Sigmoid colon (tissue), 7 donors: Measurements from ENCODE around the gene CLCN3. TPM values are rescaled to one million over a fixed set of nuclear protein-coding genes. Genes with fewer than 3 reads are reported as not detected.
"Not testable (repeated sequence)": the region's sequence is repeated elsewhere in the genome, so short reads cannot be mapped to it uniquely, and the experiment has no call there.

ENCODE experiments used
- DNase-seq: peaks from one replicate; pipeline ENCODE4 v3.0.0-alpha.2; 2019
- H3K27ac ChIP-seq, 4 donors: fragments of 200-600 bp; sonication (generic); one replicate each; pipeline ENCODE4 v1.5.1; 2016 to 2019; ENCODE audit warnings: mild to moderate bottlenecking in 1 of 4
- H3K27me3 ChIP-seq, 3 donors: fragments of 200-600 bp; sonication (generic); one replicate each; pipeline ENCODE4 v1.5.1; 2019; ENCODE audit warnings: mild to moderate bottlenecking in 1 of 3
- H3K36me3 ChIP-seq, 4 donors: fragments of 200-600 bp; sonication (generic); one replicate each; pipeline ENCODE4 v1.5.1; 2016 to 2019
- H3K4me1 ChIP-seq, 4 donors: fragments of 200-600 bp; sonication (generic); one replicate each; pipeline ENCODE4 v1.5.1; 2017 to 2019
- H3K4me3 ChIP-seq, 4 donors: fragments of 200-600 bp; sonication (generic); one replicate each; pipeline ENCODE4 v1.5.1; 2017 to 2019; ENCODE audit warnings: mild to moderate bottlenecking in 2 of 4, moderate library complexity in 1 of 4
- H3K9me3 ChIP-seq, 4 donors: fragments of 200-600 bp in 3 of 4; sonication (generic) in 3 of 4; one replicate each; pipeline versions ENCODE4 v1.5.1 to v1.6.1; 2013 to 2019
- EP300 ChIP-seq, 4 donors: sonication (generic); formaldehyde crosslinking; IDR thresholded peaks; one replicate each; pipeline ENCODE4 v1.6.1; 2017; ENCODE audit warnings: antibody characterized with exemption in 4 of 4
- POLR2A ChIP-seq, 2 donors: fragments of 450-650 bp; IDR thresholded peaks; one replicate each; pipeline ENCODE4 v1.6.1; 2016; ENCODE audit warnings: antibody characterized with exemption in 2 of 2, mild to moderate bottlenecking in 2 of 2, moderate library complexity in 2 of 2
- POLR2AphosphoS5 ChIP-seq, 4 donors: sonication (generic); formaldehyde crosslinking; IDR thresholded peaks; one replicate each; pipeline ENCODE4 v1.6.1; 2017; ENCODE audit warnings: antibody characterized with exemption in 4 of 4
- WGBS, 2 donors: extraction: QIAGEN DNeasy Blood & Tissue Kit; methylation state at CpG; one replicate each; pipeline ENCODE4 v1.1.7; 2013; 5-methylcytosine and 5-hydroxymethylcytosine counted together
- intact Hi-C: fragments of 100-400 bp; cut with DNase I; formaldehyde crosslinking; loops from one replicate; pipeline ENCODE4 v1.15.1; 2023
- polyA plus RNA-seq, 3 donors: library from polyadenylated mRNA; stranded (reverse); fragments of 200-250 nt; gene quantifications; one replicate each; pipeline ENCODE4 v1.2.3, GENCODE V29; 2013
- total RNA-seq, 4 donors: library from RNA; depleted of rRNA; stranded (reverse); fragments of >200 nt; gene quantifications; one replicate each; pipeline ENCODE4 v1.1.0, GENCODE V29; 2016
- TF ChIP-seq, protein P1 (sequence below), 4 experiments: fragments of 450-650 bp in 3 of 4; fragments of 200-600 bp in 1 of 4; IDR thresholded peaks; one replicate each; pipeline ENCODE4 v1.5.1; 2016 to 2019; ENCODE audit warnings: antibody characterized with exemption in 4 of 4, mild to moderate bottlenecking in 3 of 4, moderate library complexity in 2 of 4
- donor health status: healthy with polysubstance abuse.
- donor health status: Bipolar disorder and iron deficiency.
- donor health status: healthy.

The CLCN3 gene
- total and polyA plus RNA-seq, 7 donors = 8.6 to 37.1 (median 16.0) TPM

DNA sequence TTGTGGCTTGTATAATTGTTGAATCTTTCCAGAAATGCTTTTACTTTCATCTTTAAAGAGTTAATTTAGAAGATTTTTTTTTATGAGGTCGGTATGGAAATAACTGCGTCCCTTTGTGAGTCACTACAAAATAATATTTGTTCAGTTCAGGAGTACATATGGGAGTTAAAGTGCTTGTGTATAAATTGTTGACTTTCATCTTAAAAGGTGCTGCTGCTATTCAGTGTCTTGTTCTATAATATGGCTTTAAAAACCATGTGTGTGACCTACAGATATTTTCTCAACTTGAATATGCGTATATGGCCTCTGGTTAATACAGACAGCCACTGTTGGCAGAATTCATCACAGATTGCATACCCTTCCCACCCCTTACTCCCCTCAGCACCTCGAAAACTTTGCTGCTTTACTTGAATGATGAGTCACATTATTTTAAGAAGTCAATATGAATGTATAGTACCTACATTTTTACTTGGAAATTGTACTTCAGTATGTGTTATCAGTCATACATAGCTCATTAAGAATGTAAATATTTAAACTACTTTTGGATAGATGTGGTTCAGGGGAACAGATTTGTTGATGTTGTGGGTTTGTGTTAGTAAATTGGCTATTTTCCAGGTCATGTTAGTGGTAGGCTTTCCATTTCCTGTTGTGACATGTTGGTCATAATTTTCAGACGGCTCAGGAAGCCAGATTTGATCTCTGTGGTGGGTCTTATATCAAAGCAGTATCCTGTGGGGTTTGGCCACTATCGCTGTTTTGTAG lies 1.5 kb downstream of the CLCN3 start:
- no peaks in the 10 kb centered on the region for H3K27me3 ChIP-seq
- H3K9me3 ChIP-seq = no peaks in the 10 kb centered on the region
- peak overlapping the region; percentile 95 to 97 (median 95) for H3K27ac ChIP-seq
- H3K4me3 ChIP-seq = peak overlapping the region; percentile 69 to 81 (median 76)
- intact Hi-C loops = loop anchor here (2.0 kb wide), 1 partner anchor 39 kb away; no protein-coding TSS in a partner anchor
- TF ChIP-seq POLR2A (IDR thresholded peaks at IDR 0.05) (no peak), POLR2AphosphoS5 (IDR thresholded peaks at IDR 0.05) (no peak), EP300 (IDR thresholded peaks at IDR 0.05) (no peak)
- TF ChIP-seq, protein P1, sequence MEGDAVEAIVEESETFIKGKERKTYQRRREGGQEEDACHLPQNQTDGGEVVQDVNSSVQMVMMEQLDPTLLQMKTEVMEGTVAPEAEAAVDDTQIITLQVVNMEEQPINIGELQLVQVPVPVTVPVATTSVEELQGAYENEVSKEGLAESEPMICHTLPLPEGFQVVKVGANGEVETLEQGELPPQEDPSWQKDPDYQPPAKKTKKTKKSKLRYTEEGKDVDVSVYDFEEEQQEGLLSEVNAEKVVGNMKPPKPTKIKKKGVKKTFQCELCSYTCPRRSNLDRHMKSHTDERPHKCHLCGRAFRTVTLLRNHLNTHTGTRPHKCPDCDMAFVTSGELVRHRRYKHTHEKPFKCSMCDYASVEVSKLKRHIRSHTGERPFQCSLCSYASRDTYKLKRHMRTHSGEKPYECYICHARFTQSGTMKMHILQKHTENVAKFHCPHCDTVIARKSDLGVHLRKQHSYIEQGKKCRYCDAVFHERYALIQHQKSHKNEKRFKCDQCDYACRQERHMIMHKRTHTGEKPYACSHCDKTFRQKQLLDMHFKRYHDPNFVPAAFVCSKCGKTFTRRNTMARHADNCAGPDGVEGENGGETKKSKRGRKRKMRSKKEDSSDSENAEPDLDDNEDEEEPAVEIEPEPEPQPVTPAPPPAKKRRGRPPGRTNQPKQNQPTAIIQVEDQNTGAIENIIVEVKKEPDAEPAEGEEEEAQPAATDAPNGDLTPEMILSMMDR (IDR thresholded peaks at IDR 0.05) = no peak
- DNase-seq = no peak
- H3K36me3 ChIP-seq = no peaks in the 10 kb centered on the region
- 0 to 5% methylated on average over 6 of the region's 6 CpGs for WGBS, 2 donors
- peaks cover 0 to 32% (median 17%) of the 10 kb centered on the region in 4 donors for H3K4me1 ChIP-seq

DNA sequence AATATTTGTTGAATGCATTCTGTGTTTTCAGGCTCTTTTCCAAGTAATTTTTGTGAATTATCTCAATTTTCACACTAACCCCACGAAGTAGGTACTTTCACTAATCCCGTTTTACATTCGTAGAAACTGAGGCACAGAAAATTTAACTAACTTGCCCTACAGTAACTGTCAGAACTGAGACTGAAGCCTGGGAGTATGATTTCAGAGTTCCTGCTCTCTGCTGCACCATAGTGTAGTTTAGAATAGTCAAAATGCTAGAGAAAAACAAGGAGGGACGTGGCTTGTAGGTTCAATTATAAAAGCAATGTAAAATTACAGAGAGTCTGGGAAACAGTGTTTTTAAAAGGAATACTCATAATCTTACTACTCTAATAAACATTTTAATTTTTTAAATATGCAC lies 2.2 kb downstream of the CLCN3 start:
- intact Hi-C loops = no loop called here
- Histone ChIP-seq H3K9me3 (no peaks in the 10 kb centered on the region), H3K27me3 (no peaks in the 10 kb centered on the region), H3K4me3 (peak overlapping the region in 2 of 4 donors; percentile 78 to 81), H3K36me3 (no peaks in the 10 kb centered on the region), H3K27ac (peak overlapping the region in 3 of 4 donors; percentile 95 to 97 (median 95)), H3K4me1 (peaks cover 0 to 32% (median 17%) of the 10 kb centered on the region in 4 donors)
- no peak for DNase-seq
- TF ChIP-seq POLR2AphosphoS5 (IDR thresholded peaks at IDR 0.05) (no peak), EP300 (IDR thresholded peaks at IDR 0.05) (no peak), POLR2A (IDR thresholded peaks at IDR 0.05) (no peak)
- TF ChIP-seq, protein P1 (IDR thresholded peaks at IDR 0.05) = no peak
- 4 to 31% methylated on average over 4 of the region's 4 CpGs for WGBS, 2 donors

DNA sequence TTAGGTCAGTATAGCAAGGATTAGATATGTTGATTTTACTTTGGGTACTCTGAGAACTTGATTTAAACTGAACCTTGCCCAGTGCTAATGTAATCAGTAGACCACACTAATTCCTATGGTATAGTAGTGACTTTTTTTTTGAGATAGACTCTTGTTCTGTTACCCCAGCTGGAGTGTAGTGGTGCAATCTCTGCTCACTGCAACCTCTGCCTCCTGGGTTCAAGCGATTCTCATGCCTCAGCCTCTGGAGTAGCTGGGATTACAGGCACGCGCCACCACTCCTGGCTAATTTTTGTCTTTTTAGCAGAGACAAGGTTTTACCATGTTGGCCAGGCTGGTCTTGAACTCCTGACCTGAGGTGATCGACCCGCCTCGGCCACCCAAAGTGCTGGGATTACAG lies 3.6 kb downstream of the CLCN3 start:
- H3K36me3 ChIP-seq, DNase-seq, H3K9me3 ChIP-seq, H3K27me3 ChIP-seq, intact Hi-C loops, H3K4me3 ChIP-seq, H3K27ac ChIP-seq: not testable (repeated sequence)
- peaks cover 0 to 30% (median 17%) of the 10 kb centered on the region in 4 donors for H3K4me1 ChIP-seq
- 88 to 97% methylated on average over 6 of the region's 6 CpGs for WGBS, 2 donors

DNA sequence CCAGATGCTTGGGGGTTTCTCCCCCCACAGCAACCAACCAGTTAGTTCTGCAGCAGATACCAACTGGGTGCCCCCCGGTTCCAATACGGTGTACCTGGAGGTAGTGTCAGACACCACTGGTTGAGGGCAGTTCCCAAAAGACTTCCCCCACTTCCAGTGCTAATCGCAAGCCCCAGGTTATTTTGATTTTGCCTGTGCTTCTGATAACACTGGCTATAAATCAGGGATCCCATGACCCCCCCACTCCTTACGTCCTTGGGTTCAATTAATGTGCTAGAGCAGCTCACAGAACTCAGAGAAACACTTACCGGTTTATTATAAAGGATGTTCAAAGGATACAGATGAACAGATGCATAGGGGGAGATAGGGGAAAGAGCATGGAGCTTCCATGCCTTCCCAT lies 5.5 kb downstream of the CLCN3 start:
- Histone ChIP-seq H3K9me3 (no peaks in the 10 kb centered on the region), H3K4me1 (peaks cover 0 to 24% (median 15%) of the 10 kb centered on the region in 4 donors), H3K27me3 (no peaks in the 10 kb centered on the region), H3K27ac (no peak overlapping the region), H3K36me3 (no peaks in the 10 kb centered on the region), H3K4me3 (no peak overlapping the region)
- TF ChIP-seq POLR2AphosphoS5 (IDR thresholded peaks at IDR 0.05) (no peak), POLR2A (IDR thresholded peaks at IDR 0.05) (no peak), EP300 (IDR thresholded peaks at IDR 0.05) (no peak)
- TF ChIP-seq, protein P1 (IDR thresholded peaks at IDR 0.05) = no peak
- DNase-seq = no peak
- intact Hi-C loops = no loop called here
- 96 to 97% methylated on average over 5 of the region's 5 CpGs for WGBS, 2 donors

DNA sequence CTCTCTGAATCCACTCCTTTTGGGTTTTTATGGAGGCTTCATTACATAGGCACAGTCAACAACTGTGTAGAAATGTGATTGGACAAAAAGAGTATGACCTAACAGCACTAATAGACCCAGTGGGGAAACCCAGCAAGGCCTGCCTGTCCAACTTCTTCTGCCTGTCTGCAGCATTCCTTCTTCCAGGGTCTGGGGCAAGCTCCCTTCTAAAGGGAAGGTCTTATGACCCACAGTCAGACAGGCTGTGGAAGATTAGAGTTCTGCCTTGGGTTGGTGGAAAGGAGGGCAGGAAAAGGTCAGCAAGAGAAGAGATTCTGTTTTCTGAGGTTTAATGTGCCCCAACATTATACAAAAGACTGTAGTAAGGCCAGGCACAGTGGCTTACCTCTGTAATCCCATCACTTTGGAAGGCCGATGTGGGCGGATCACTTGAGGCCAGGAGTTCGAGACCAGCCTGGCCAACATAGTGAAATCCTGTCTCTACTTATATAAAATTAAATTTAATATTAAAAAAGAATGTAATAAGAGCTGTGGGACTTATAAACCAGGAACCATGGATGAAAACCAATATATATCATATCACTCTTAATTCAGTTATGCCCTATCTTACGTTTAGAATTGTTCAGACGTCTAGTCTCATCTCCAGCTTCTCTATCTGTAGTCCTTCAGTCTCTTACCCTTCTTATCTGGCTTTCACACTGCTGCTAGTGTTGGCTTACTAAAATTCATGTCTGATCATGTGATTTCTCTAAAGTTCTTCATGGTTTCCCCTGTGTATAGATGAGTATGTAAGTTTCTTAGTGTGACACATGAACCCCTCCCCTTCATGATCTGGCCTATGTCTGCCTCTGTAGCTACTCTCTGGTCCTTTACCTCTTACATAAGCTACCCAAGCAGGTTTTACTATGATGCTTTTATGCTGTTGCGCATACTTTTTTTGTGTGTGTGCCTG lies 6.2 kb downstream of the CLCN3 start:
- no peak overlapping the region for H3K27ac ChIP-seq
- intact Hi-C loops = no loop called here
- WGBS, 2 donors = 95% methylated on average over 6 of the region's 6 CpGs

More for the DNA sequence above, 6.2 kb downstream of the CLCN3 start:
- Histone ChIP-seq H3K4me1 (peaks cover 0 to 18% (median 11%) of the 10 kb centered on the region in 4 donors), H3K27me3 (no peaks in the 10 kb centered on the region), H3K4me3 (no peak overlapping the region), H3K9me3 (no peaks in the 10 kb centered on the region), H3K36me3 (no peaks in the 10 kb centered on the region)
- TF ChIP-seq POLR2AphosphoS5 (IDR thresholded peaks at IDR 0.05) = no peak
- TF ChIP-seq, protein P1 (IDR thresholded peaks at IDR 0.05) = no peak
- TF ChIP-seq POLR2A (IDR thresholded peaks at IDR 0.05) = no peak
- TF ChIP-seq EP300 (IDR thresholded peaks at IDR 0.05) = no peak
- no peak for DNase-seq
